Inferior parietal cortex (tissue), 1 donor: Measurements from ENCODE around the gene TMEM116.
"Not testable (repeated sequence)": the region's sequence is repeated elsewhere in the genome, so short reads cannot be mapped to it uniquely, and the experiment has no call there.

Source experiments
- DNase-seq: peaks from one replicate; pipeline ENCODE4 v3.0.0-alpha.2; 2016; ENCODE audit errors: extremely low spot score

Gene TMEM116

DNA sequence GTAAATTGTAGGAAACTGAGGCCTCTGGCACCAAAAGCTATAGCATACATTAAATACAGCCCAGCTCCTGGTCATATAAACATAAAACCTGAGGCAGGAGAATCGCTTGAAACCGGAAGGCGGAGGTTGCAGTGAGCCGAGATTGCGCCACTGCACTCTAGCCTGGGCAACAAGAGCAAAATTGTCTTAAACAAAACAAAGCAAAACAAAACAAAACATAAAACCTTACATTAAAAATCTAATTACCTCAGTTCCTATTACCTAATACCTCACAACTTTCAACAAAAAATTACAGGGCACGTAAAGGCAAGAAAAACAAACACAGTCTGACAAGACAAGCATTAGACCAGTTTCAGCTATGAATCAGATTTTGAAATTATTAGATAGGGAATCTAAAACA, 36.7 kb downstream of the TMEM116 start:
- no peak for DNase-seq

DNA sequence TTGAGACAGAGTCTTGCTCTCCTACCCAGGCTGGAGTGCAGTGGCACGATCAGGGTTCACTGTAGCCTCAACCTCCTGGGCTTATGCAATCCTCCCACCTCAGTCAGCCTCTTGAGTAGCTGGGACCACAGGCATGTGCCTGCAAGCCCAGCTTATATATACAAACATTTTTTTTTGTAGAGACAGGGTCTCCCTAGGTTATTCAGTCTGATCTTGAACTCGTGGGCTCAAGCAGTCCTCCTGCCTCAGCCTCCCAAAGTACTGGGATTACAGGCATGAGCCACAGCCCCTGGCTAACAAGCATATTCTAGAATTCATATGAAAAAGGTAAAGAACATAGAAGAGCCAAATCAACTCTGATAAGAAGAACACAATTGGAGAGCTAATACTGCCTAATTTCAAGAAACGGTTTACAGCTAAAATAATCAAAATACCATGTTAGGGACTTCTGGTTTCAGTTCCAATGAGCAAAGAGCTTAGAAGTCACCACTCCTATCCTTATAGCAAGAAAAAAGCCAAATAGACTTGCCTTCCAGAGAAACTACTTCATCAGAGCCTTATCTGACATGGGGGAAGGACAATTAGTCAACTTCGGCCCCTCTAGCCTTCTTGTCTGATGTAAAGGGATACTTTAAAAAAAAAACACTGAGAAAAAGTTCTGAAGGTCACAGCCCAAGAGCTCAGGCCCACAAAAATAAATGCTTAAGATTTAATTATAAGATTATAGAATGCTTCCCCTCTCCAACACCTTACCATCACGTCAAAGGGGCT, 37.6 kb downstream of the TMEM116 start:
- no peak for DNase-seq

- no peak for DNase-seq
Observed at GRCh38 chr12:111971800-111972199, 41.2 kb downstream of the TMEM116 start.

GRCh38 chr12:111964935-111965334, 48.0 kb downstream of the TMEM116 start:
- no peak for DNase-seq

GRCh38 chr12:111959518-111959917, 53.4 kb downstream of the TMEM116 start:
- DNase-seq, result not testable (repeated sequence)

- not testable (repeated sequence) for DNase-seq
Observed at GRCh38 chr12:111957224-111957623, 55.7 kb downstream of the TMEM116 start.

DNA sequence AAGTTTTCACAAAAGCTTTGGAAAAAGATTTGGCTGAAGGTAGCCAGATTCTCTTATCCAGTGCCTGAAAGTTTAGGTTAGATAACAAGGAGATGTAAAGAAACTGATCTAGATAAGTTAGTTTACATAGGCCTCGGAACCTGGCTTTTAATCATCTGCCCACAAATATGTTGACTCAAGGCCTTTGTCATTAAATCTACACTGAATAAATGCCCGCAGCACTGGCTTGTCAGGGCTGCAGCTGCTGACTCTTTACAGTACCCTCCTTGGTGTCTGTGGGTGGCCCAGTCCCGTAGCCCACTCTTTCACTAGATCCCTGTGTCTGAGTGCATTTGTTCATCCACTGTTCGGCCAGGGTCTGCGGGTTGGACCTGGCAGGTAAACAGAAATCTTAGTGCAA, 58.0 kb downstream of the TMEM116 start:
- no peak for DNase-seq

GRCh38 chr12:111953455-111953854, 59.5 kb downstream of the TMEM116 start:
- DNase-seq, result no peak

DNA sequence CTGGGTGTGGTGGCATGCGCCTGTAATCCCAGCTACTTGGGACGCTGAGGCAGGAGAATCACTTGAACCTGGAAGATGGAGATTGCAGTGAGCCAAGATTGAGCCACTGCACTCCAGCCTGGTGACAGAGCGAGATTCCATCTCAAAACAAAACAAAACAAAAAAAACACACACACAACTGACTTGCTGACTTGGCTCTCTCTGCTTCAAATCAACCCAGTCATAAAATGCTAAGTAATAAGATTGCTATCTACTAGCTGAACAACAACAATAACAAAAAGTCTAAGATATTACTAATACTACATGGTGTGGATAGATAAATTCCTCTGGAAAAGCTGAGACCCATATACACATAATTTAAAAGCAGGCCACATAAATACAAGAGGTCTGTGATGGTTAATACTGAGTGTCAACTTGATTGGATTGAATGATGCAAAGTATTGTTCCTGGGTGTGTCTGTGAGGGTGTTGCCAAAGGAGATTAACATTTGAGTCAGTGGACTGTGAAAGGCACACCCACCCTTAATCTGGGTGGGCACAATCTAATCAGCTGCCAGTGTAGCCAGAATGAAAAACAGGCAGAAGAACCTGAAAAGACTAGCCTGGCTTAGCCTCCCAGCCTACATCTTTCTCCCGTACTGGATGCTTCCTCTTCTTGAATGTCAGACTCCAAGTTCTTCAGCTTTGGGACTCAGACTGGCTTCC, 60.7 kb downstream of the TMEM116 start:
- DNase-seq, result not testable (repeated sequence)

DNA sequence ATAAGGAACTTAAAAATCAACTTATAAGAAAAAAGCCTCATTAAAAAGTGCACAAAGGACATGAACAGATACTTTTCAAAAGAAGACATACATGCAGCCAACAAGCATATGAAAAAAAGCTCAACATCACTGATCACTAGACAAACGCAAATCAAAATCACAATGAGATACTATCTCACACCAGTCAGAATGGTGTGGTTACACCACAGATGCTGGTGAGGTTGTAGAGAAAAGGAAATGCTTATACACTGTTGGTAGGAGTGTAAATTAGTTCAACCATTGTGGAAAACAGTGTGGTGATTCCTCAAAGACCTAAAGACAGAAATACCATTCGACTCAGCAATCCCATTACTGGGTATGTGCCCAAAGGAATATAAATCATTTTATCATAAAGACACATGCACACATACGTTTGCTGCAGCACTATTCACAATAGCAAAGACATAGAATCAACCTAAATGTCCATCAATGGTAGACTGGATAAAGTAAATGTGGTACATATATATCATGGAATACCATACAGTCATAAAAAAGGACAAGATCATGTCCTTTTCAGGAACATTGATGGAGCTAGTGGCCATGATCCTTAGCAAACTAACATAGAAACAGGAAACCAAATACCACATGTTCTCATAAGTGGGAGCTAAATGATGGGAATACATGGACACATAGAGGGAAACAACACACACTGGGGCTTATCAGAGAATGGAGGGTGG, 61.8 kb downstream of the TMEM116 start:
- DNase-seq, result not testable (repeated sequence)

GRCh38 chr12:111943929-111944328, 69.0 kb downstream of the TMEM116 start:
- no peak for DNase-seq

DNA sequence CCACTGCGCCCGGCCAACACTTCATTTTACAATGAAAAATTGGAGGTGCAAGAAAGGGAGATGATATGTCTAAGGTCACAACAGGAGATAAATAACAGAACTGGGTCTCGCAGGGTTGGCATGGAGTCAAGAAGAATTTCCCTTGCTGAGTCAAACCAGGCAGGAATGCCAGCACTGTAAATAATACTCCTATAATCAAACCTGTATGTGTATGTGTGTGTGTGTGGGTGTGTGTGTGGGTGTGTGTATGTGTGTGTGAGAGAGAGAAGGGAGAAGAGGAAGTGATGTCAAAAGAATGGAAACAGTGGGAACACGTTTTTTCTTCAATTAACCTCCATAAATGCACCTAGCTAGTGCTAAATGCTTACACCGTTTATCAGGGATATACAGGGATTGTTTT, 70.4 kb downstream of the TMEM116 start:
- DNase-seq, result no peak

- DNase-seq, result no peak
Observed at GRCh38 chr12:111937429-111937828, 75.5 kb downstream of the TMEM116 start.

DNA sequence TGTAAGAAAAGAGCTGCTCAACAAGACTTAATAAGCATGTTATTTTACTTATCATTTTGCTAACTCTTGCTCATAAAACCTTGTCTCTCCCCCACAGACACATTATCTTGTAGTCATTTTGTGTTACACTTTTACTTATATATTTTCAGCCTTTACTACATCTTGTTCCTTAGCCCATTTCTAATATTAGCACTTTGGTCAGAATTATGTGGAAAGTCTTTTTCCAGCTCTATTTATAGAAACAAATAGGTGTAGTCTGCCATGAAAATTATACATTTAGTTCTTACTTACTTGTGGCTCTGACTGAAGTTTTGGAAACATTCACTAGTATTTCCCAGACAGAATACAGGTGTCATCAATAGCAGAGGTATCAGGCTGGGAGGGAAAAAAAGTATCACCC, 76.1 kb downstream of the TMEM116 start:
- DNase-seq, result no peak

DNA sequence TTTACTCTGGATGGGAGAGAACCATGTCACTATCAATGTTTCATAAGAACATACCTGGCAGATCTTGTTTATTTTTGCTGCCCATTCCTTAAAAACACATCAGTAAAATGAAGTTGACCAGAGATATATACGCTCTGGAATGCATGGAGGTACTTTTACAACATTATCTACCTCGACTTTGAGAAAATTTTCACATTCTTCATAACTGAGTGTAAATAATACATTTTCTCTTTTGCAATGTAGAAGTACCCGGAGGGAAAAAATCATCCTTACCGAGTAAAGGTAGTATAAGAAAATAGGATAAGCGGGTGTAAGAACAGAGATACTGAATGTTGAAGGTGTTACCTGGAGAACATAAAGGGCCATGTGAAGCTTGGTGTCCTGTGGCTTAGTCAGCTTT, 80.7 kb downstream of the TMEM116 start:
- no peak for DNase-seq

- no peak for DNase-seq
Observed at GRCh38 chr12:111927346-111927745, 85.6 kb downstream of the TMEM116 start.

DNA sequence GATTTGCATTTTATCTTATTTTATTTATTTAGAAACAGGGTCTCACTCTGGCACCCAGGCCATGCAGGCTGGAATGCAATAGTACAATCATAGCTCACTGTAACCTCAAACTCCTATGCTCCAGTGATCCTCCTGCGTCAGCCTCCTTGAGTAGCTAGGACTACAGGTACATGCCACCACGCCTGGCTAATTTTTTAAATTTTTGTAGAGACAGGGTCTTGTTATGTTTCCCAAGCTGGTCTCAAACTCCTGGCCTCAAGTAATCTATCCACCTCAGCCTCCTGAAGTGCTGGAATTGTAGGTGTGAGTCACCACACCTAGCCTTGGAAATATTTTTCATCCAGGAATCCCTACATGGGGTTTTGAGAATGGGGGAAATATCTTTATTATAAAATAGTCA, 86.3 kb downstream of the TMEM116 start:
- DNase-seq, result no peak

GRCh38 chr12:111925171-111925570, 87.8 kb downstream of the TMEM116 start:
- no peak for DNase-seq

DNA sequence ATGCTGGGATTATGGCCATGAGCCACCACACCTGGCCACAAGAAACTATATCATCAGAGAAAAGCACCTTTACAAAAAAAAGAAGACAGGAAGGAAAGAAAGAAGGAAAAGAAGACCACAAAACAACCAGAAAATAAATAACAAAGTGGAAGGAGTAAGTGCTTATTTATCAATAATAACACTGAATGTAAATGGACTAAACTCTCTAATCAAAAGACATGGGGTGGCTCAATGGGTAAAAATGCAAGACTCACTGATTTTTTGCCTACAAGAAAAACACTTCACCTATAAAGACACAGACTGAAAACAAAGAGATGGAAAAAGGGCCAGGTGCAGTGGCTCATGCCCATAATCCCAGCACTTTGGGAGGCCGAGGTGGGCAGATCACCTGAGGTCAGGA, 105.2 kb downstream of the TMEM116 start:
- no peak for DNase-seq

GRCh38 chr12:111905502-111905901, 107.5 kb downstream of the TMEM116 start:
- no peak for DNase-seq

DNA sequence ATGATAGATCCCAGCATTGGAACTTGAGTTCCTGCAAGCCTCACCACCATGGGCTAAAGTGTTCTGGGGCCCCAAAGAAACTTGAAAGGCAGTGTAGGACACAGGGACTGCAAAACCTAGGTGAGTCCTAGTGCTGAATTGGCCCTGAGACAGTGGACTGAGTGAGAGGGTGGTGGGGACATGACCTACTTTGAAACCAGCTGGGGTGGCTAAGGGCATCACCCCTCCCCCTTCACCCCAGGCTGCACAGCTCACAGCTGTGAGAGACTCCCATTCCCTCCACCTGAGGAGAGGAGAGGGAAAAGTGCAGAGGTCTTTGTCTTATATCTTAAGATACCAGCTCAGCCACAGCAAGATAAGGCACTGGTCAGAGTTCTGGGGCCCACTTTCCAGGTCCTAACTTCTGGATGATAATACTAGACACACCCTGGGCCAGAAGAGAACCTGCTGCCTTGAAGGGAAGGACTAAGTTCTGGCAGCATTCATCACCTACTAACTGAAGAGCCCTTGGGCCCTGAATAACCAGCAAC, 108.5 kb downstream of the TMEM116 start:
- no peak for DNase-seq

- no peak for DNase-seq
Observed at GRCh38 chr12:111901182-111901581, 111.8 kb downstream of the TMEM116 start.
